Astrocyte (in vitro differentiated cells and primary cell): ENCODE measurements around the gene PLEKHA5. TPM values are rescaled to one million over a fixed set of nuclear protein-coding genes. Genes with fewer than 3 reads are reported as not detected.

Experiments used
- DNase-seq: peaks from one replicate; pipeline ENCODE4 v3.0.0-alpha.2; 2010; ENCODE audit warnings: low read depth
- FAIRE-seq: peaks from 2 replicates; lab custom pipeline; 2011; peaks lifted over from hg19 to GRCh38; lab: Jason Lieb, UNC
- H2AFZ ChIP-seq: 2 replicates; pipeline ENCODE4 v1.6.0; 2012; ENCODE audit warnings: low read depth, low read length, inconsistent platforms
- H3K27ac ChIP-seq: 2 replicates; pipeline ENCODE4 v1.5.1; 2011; ENCODE audit warnings: low read depth, low read length, inconsistent platforms
- H3K27me3 ChIP-seq: 2 replicates; pipeline ENCODE4 v1.6.0; 2011; ENCODE audit warnings: low read length, inconsistent platforms; ENCODE audit not compliant: insufficient read depth
- H3K36me3 ChIP-seq: 2 replicates; pipeline ENCODE4 v1.5.1; 2011; ENCODE audit warnings: low read length, inconsistent platforms; ENCODE audit not compliant: insufficient read depth
- H3K4me1 ChIP-seq: 2 replicates; pipeline ENCODE4 v1.5.1; 2011; ENCODE audit warnings: low read length, inconsistent platforms; ENCODE audit not compliant: insufficient read depth
- H3K4me2 ChIP-seq: 2 replicates; pipeline ENCODE4 v1.6.0; 2012; ENCODE audit warnings: low read length, inconsistent platforms
- H3K4me3 ChIP-seq: 2 replicates; pipeline ENCODE4 v1.5.1; 2011; ENCODE audit warnings: low read depth, mild to moderate bottlenecking, low read length, inconsistent platforms; ENCODE audit not compliant: insufficient read depth
- H3K79me2 ChIP-seq: 2 replicates; pipeline ENCODE4 v1.6.0; 2012; ENCODE audit warnings: mild to moderate bottlenecking, low read length, inconsistent platforms; ENCODE audit not compliant: insufficient read depth
- H3K9ac ChIP-seq: 2 replicates; pipeline ENCODE4 v1.6.0; 2012; ENCODE audit warnings: mild to moderate bottlenecking, low read length, inconsistent platforms
- H3K9me3 ChIP-seq: 2 replicates; pipeline ENCODE4 v1.5.1; 2012; ENCODE audit warnings: low read depth, mild to moderate bottlenecking, low read length, inconsistent platforms; ENCODE audit not compliant: insufficient read depth
- H4K20me1 ChIP-seq: 2 replicates; pipeline ENCODE4 v1.6.0; 2012; ENCODE audit warnings: low read length, inconsistent platforms; ENCODE audit not compliant: insufficient read depth
- H3K27ac Mint-ChIP-seq: one replicate; pipeline ENCODE4 v1.8.0; 2021; ENCODE audit warnings: mild to moderate bottlenecking, mixed read lengths; ENCODE audit not compliant: unreplicated experiment
- H3K27me3 Mint-ChIP-seq: one replicate; pipeline ENCODE4 v1.8.0; 2021; ENCODE audit warnings: low read depth, mixed read lengths; ENCODE audit not compliant: unreplicated experiment
- H3K36me3 Mint-ChIP-seq: one replicate; pipeline ENCODE4 v1.8.0; 2021; ENCODE audit warnings: low read depth, mixed read lengths; ENCODE audit not compliant: unreplicated experiment
- H3K4me1 Mint-ChIP-seq: one replicate; pipeline ENCODE4 v1.8.0; 2021; ENCODE audit warnings: low read depth, mixed read lengths; ENCODE audit not compliant: unreplicated experiment
- H3K4me3 Mint-ChIP-seq: one replicate; pipeline ENCODE4 v1.8.0; 2021; ENCODE audit warnings: mild to moderate bottlenecking, moderate library complexity, mixed read lengths; ENCODE audit not compliant: unreplicated experiment
- H3K9me3 Mint-ChIP-seq: one replicate; pipeline ENCODE4 v1.8.0; 2021; ENCODE audit warnings: mild to moderate bottlenecking, mixed read lengths; ENCODE audit not compliant: unreplicated experiment
- CTCF ChIP-seq: IDR thresholded peaks from 2 replicates; pipeline ENCODE4 v1.5.1; 2011; ENCODE audit warnings: low read depth, mild to moderate bottlenecking, inconsistent platforms, low read length, moderate library complexity; ENCODE audit not compliant: insufficient read depth
- EZH2 ChIP-seq: IDR thresholded peaks from 2 replicates; pipeline ENCODE4 v1.6.1; 2012; ENCODE audit warnings: mild to moderate bottlenecking, low read length, inconsistent platforms; ENCODE audit not compliant: insufficient read depth
- total RNA-seq: library from RNA; stranded (reverse); gene quantifications from 2 replicates; pipeline ENCODE4 v1.2.1, GENCODE V29; 2021

The PLEKHA5 gene
- total RNA-seq, 1 donor from 2014 or later, result 38.9 TPM

DNA sequence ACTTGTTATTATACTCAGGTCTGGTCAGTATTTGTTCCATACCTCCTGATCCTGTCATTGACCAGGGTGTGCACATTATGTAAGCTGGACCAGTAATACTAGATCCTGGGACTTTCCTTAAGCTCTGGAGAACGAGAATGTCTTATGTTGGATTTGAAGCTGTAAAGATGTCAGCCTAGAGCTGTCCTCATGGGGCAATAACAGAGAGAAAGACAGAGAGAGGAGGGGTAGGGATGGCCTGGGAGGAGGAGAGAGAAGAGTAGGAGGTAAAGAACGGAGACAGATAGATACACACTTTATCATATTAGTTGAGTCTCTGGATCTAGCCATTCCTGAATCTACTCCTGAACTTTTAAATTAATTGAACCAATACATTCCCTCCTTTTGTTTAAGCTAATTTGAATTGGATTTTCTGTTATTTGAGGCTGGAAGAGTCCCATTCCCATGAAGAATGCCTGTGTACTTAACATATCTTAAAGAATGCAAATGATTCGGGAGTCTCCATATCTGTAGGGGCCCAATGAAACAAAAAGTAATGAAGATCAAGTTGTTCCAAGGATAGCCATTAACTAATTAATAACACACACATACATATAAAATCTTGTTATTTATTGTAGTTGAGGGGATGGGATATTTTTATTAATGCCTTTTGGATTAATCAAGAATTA, 55.9 kb downstream of the PLEKHA5 start:
- Mint-ChIP-seq H3K4me3 (no peak overlapping the region), H3K4me1 (peaks cover 27% of the 10 kb centered on the region), H3K36me3 (no peaks in the 10 kb centered on the region), H3K9me3 (no peaks in the 10 kb centered on the region), H3K27ac (no peak overlapping the region), H3K27me3 (no peaks in the 10 kb centered on the region)
- no peak overlapping the region for H3K4me3 ChIP-seq
- DNase-seq (no peak), FAIRE-seq (no peak)
- H3K36me3 ChIP-seq, result no peaks in the 10 kb centered on the region
- no peak overlapping the region for H2AFZ ChIP-seq
- no peak overlapping the region for H3K9ac ChIP-seq
- H3K79me2 ChIP-seq, result peaks cover 19% of the 10 kb centered on the region
- no peak overlapping the region for H3K4me2 ChIP-seq
- H3K4me1 ChIP-seq, result peaks cover 16% of the 10 kb centered on the region
- H3K9me3 ChIP-seq, result no peaks in the 10 kb centered on the region
- TF ChIP-seq CTCF, result no peak
- no peak for TF ChIP-seq EZH2
- no peak overlapping the region for H3K27ac ChIP-seq
- H3K27me3 ChIP-seq, result no peaks in the 10 kb centered on the region
- H4K20me1 ChIP-seq, result peaks cover 3% of the 10 kb centered on the region

DNA sequence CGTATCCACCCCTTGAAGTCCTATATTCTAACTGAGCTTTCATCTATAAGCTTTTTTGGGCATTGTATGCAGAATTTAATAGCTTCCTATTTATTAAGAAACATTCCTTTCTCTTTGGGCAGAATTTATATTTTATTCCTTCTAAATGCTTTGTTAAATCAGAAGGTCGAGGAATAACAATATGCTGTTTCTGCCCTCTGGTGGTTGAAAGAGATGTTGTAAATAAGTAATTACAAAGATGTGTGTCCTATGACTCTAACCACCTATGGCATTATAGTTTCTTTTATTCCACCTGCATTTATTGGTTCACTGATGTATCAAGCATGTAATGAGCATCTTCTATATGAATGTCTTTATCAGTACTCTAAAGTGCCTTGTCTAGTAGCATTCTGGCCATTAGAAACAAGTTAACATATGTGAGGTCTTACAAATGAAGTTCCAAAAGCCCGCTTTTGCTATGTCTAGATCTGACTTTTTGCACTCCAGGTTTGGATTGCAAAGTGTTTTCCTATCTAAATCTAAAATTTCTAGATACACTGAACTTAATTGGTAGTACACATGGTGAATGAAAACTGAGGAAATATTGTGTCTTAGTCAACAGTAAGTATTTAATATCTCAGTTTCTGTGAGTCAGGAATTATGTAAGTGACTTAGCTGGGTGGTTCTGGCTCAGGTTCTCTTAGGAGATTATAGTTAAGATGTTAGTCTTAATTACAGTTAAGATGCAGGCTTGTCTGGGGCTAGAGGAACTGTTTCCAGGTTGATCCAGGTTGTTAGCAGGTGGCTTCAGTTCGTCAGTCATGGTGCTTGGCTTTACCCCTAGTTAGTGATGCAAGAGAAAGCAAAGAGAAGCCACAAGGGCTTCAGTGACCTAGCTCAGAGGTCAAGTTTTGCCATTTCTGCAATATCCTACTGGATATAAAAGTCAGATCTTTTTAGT, 57.5 kb downstream of the PLEKHA5 start:
- TF ChIP-seq CTCF (peak; percentile 54), EZH2 (no peak)
- DNase-seq (peak; percentile 36), FAIRE-seq (no peak)
- no peaks in the 10 kb centered on the region for H3K9me3 Mint-ChIP-seq
- H3K4me1 ChIP-seq, result peaks cover 26% of the 10 kb centered on the region
- no peaks in the 10 kb centered on the region for H3K36me3 ChIP-seq
- H3K9ac ChIP-seq, result no peak overlapping the region
- no peaks in the 10 kb centered on the region for H3K36me3 Mint-ChIP-seq
- no peak overlapping the region for H2AFZ ChIP-seq
- H3K27me3 ChIP-seq, result no peaks in the 10 kb centered on the region
- H3K27ac ChIP-seq, result no peak overlapping the region
- peaks cover 3% of the 10 kb centered on the region for H4K20me1 ChIP-seq
- no peaks in the 10 kb centered on the region for H3K9me3 ChIP-seq
- H3K4me2 ChIP-seq, result no peak overlapping the region
- no peak overlapping the region for H3K4me3 Mint-ChIP-seq
- no peaks in the 10 kb centered on the region for H3K27me3 Mint-ChIP-seq
- peaks cover 25% of the 10 kb centered on the region for H3K79me2 ChIP-seq
- H3K27ac Mint-ChIP-seq, result peak overlapping the region; percentile 20
- peaks cover 39% of the 10 kb centered on the region for H3K4me1 Mint-ChIP-seq
- H3K4me3 ChIP-seq, result no peak overlapping the region
